Lung (tissue), 12 donors: ENCODE results near the gene CBFB. TPM values are rescaled to one million over a fixed set of nuclear protein-coding genes. Genes with fewer than 3 reads are reported as not detected.

Experiments
- ATAC-seq: fragments of 200-7000 bp; cut with Tn5 transposase; one replicate; pipeline ENCODE4 v1.9.1; 2020; ENCODE audit warnings: moderate number of reproducible peaks; ENCODE audit not compliant: insufficient read depth, low FRiP score
- DNase-seq, 3 donors: peaks; one replicate each; pipeline ENCODE4 v3.0.0-alpha.2; 2013 to 2017
- H3K27ac ChIP-seq, 2 donors: one replicate each; pipeline ENCODE4 v1.5.1; 2013; ENCODE audit warnings: mild to moderate bottlenecking in 2 of 2, moderate library complexity in 2 of 2, control low read depth in 1 of 2, inconsistent platforms in 1 of 2, low read depth in 1 of 2, low read length in 1 of 2
- H3K27me3 ChIP-seq, 3 donors: one replicate each; pipeline ENCODE4 v1.5.1; 2013; ENCODE audit warnings: low read length in 2 of 3; ENCODE audit not compliant: control insufficient read depth in 3 of 3, insufficient read depth in 3 of 3
- H3K36me3 ChIP-seq, 4 donors: one replicate each; pipeline ENCODE4 v1.5.1; 2013; ENCODE audit warnings: low read length in 4 of 4, mild to moderate bottlenecking in 1 of 4, moderate library complexity in 1 of 4; ENCODE audit not compliant: control insufficient read depth in 4 of 4, insufficient read depth in 4 of 4
- H3K4me1 ChIP-seq, 5 donors: one replicate each; pipeline ENCODE4 v1.5.1; 2013; ENCODE audit warnings: low read length in 5 of 5, mild to moderate bottlenecking in 2 of 5, moderate library complexity in 1 of 5; ENCODE audit not compliant: control insufficient read depth in 5 of 5, insufficient read depth in 5 of 5
- H3K4me3 ChIP-seq: one replicate; pipeline ENCODE4 v1.5.1; 2013; ENCODE audit warnings: mild to moderate bottlenecking, control low read depth, moderate library complexity
- H3K9ac ChIP-seq, 2 donors: one replicate each; pipeline ENCODE4 v1.5.1; 2013; ENCODE audit warnings: low read length in 2 of 2, control low read depth in 1 of 2; ENCODE audit not compliant: insufficient read depth in 1 of 2
- H3K9me3 ChIP-seq, 4 donors: one replicate each; pipeline ENCODE4 v1.5.1; 2013; ENCODE audit warnings: low read length in 3 of 4, mild to moderate bottlenecking in 1 of 4, moderate library complexity in 1 of 4; ENCODE audit not compliant: control insufficient read depth in 4 of 4, insufficient read depth in 3 of 4
- CTCF ChIP-seq: IDR thresholded peaks from 2 replicates; pipeline ENCODE4 v1.5.1; 2012; ENCODE audit warnings: mild to moderate bottlenecking; ENCODE audit errors: control extremely low read depth, extremely low read depth
- WGBS, 2 donors: extraction: QIAGEN DNeasy Blood & Tissue Kit; methylation state at CpG; one replicate each; pipeline ENCODE4 v1.1.7; 2013; 5-methylcytosine and 5-hydroxymethylcytosine counted together
- polyA plus RNA-seq, 2 donors: library from polyadenylated mRNA; stranded (reverse); fragments of 200-250 nt; gene quantifications; one replicate each; pipeline ENCODE4 v1.2.1, GENCODE V29; 2013
- total RNA-seq, 2 donors: library from RNA; depleted of rRNA in 1 of 2; stranded (reverse); fragments of >200 nt in 1 of 2; gene quantifications; one replicate each; pipeline ENCODE4 v1.2.1, GENCODE V29; 2014 to 2021
- donor health status: control.
- donor health status: control.
- donor health status: Bipolar disorder and iron deficiency.
- donor health status: healthy.
- donor health status: DM: yes; HTN: yes; CAD: no.

CBFB gene
- total and polyA plus RNA-seq, 4 donors: 23.3 to 59.4 (median 38.6) TPM

DNA sequence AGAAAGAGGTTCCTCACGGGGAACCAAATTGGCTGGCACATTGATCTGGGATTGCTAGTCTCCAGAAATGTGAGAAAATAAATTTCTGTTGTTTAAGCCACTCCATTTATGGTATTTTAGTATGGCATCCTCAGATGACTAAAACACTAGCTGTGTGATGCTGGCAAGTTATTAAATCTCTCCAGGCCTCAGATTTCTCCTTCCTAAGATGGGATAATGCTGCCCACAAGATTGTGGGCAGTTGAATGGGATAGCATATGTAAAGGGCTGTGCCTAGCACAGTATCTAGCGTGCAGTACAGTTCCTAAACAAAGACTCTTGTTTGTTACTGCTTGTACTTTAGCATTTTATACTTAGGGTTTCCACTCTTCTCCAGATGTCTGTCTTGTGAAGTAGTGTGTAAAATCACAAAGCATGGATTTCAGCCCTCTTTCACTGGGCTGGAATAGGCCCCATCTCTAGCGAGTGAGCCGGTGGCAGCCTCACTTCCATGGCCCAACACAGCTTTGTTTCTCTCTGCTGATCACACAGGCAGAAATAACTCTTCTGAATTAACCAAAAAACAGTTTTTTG lies 42.6 kb downstream of the CBFB start:
- no peak for DNase-seq
- Histone ChIP-seq H3K4me3 (no peak overlapping the region), H3K36me3 (peaks cover 18 to 24% (median 22%) of the 10 kb centered on the region in 4 donors), H3K4me1 (no peaks in the 10 kb centered on the region), H3K27ac (no peak overlapping the region), H3K27me3 (no peaks in the 10 kb centered on the region), H3K9ac (no peak overlapping the region), H3K9me3 (no peaks in the 10 kb centered on the region)
- ATAC-seq: no peak
- no peak for TF ChIP-seq CTCF
- 97% methylated on average over 4 of the region's 4 CpGs for WGBS, 2 donors

- TF ChIP-seq CTCF: no peak
- WGBS, 2 donors: 98 to 99% methylated on average over 2 of the region's 2 CpGs
- no peaks in the 10 kb centered on the region for H3K4me1 ChIP-seq
- H3K36me3 ChIP-seq: peaks cover 0 to 16% (median 7%) of the 10 kb centered on the region in 4 donors
- no peak overlapping the region for H3K27ac ChIP-seq
- ATAC-seq: no peak
- no peaks in the 10 kb centered on the region for H3K27me3 ChIP-seq
- no peak overlapping the region for H3K9ac ChIP-seq
- DNase-seq: no peak
- H3K4me3 ChIP-seq: no peak overlapping the region
- no peaks in the 10 kb centered on the region for H3K9me3 ChIP-seq
Measured at GRCh38 chr16:67075331-67075730, 46.4 kb downstream of the CBFB start.

- no peak for DNase-seq
- WGBS, 2 donors: 92 to 93% methylated on average over 4 of the region's 4 CpGs
- peaks cover 0 to 11% (median 3%) of the 10 kb centered on the region in 4 donors for H3K36me3 ChIP-seq
- H3K27me3 ChIP-seq: no peaks in the 10 kb centered on the region
- no peak overlapping the region for H3K4me3 ChIP-seq
- no peak overlapping the region for H3K9ac ChIP-seq
- no peak for TF ChIP-seq CTCF
- H3K4me1 ChIP-seq: no peaks in the 10 kb centered on the region
- ATAC-seq: no peak
- H3K9me3 ChIP-seq: no peaks in the 10 kb centered on the region
- H3K27ac ChIP-seq: no peak overlapping the region
Measured at GRCh38 chr16:67077871-67078270, 48.9 kb downstream of the CBFB start.

- TF ChIP-seq CTCF: no peak
- Histone ChIP-seq H3K9me3 (no peaks in the 10 kb centered on the region), H3K4me1 (peaks cover 0 to 4% (median 0%) of the 10 kb centered on the region in 5 donors), H3K9ac (no peak overlapping the region), H3K4me3 (no peak overlapping the region), H3K36me3 (peaks cover 0 to 6% (median 1%) of the 10 kb centered on the region in 4 donors), H3K27me3 (no peaks in the 10 kb centered on the region), H3K27ac (no peak overlapping the region)
- DNase-seq (no peak), ATAC-seq (no peak)
- 95 to 96% methylated on average over 6 of the region's 6 CpGs for WGBS, 2 donors
Measured at GRCh38 chr16:67082100-67082499, 53.2 kb downstream of the CBFB start.
